Endometrial microvascular endothelial cells (primary cell): ENCODE results near the gene CCNA2. TPM values are rescaled to one million over a fixed set of nuclear protein-coding genes. Genes with fewer than 3 reads are reported as not detected.

Experiments
- in situ Hi-C: cut with HindIII; loops from 2 replicates; pipeline ENCODE4 v1.10.0; 2017; ENCODE audit warnings: low sequenced_read_pairs, low pct_unique_long_range_greater_than_20kb; ENCODE audit errors: inconsistent ontology term
- total RNA-seq: library from RNA; depleted of rRNA; stranded (reverse); fragments of >200 nt; gene quantifications from one replicate; pipeline ENCODE4 v1.2.3, GENCODE V29; 2015; ENCODE audit errors: inconsistent ontology term

The CCNA2 gene
- total RNA-seq, 1 donor from 2014 or later = 143 TPM

- in situ Hi-C loops = no loop called here
Observed at GRCh38 chr4:121814756-121815155, 8.9 kb downstream of the CCNA2 start.

GRCh38 chr4:121811122-121811521 lies 12.6 kb downstream of the CCNA2 start:
- in situ Hi-C loops = no loop called here

GRCh38 chr4:121806411-121806810 lies 17.3 kb downstream of the CCNA2 start:
- in situ Hi-C loops = no loop called here

- in situ Hi-C loops = no loop called here
Observed at GRCh38 chr4:121801715-121802075, 22.0 kb downstream of the CCNA2 start.

GRCh38 chr4:121800961-121801714 lies 22.5 kb downstream of the CCNA2 start, which contains the start of gene EXOSC9:
Gene EXOSC9, plus strand, starts transcription at chr4:121801323. Its CDS starts 102 bp downstream, at chr4:121801425.
- in situ Hi-C loops = no loop called here

- in situ Hi-C loops = no loop called here
Observed at GRCh38 chr4:121800638-121800960, 23.1 kb downstream of the CCNA2 start.

GRCh38 chr4:121799867-121800501 lies 23.7 kb downstream of the CCNA2 start:
- in situ Hi-C loops = no loop called here

GRCh38 chr4:121799208-121799823 lies 24.4 kb downstream of the CCNA2 start:
- in situ Hi-C loops = no loop called here

GRCh38 chr4:121796283-121796682 lies 27.4 kb downstream of the CCNA2 start:
- in situ Hi-C loops = no loop called here

GRCh38 chr4:121794505-121795188 lies 29.0 kb downstream of the CCNA2 start:
- in situ Hi-C loops = no loop called here

- in situ Hi-C loops = no loop called here
Observed at GRCh38 chr4:121792966-121793365, 30.7 kb downstream of the CCNA2 start.

- in situ Hi-C loops = no loop called here
Observed at GRCh38 chr4:121791481-121791880, 32.2 kb downstream of the CCNA2 start.

GRCh38 chr4:121790976-121791375 lies 32.7 kb downstream of the CCNA2 start:
- in situ Hi-C loops = no loop called here

- in situ Hi-C loops = loop anchor here (10.0 kb wide), 1 partner anchor 75 kb away; no protein-coding TSS in a partner anchor
Observed at GRCh38 chr4:121789960-121790829, 33.5 kb downstream of the CCNA2 start.

- in situ Hi-C loops = loop anchor here (10.0 kb wide), 1 partner anchor 75 kb away; no protein-coding TSS in a partner anchor
Observed at GRCh38 chr4:121789455-121789854, 34.2 kb downstream of the CCNA2 start.

- in situ Hi-C loops = loop anchor here (10.0 kb wide), 1 partner anchor 74 kb away; no protein-coding TSS in a partner anchor
Observed at GRCh38 chr4:121788896-121789295, 34.8 kb downstream of the CCNA2 start.

GRCh38 chr4:121786221-121786620 lies 37.5 kb downstream of the CCNA2 start:
- in situ Hi-C loops = loop anchor here (10.0 kb wide), 1 partner anchor 71 kb away; no protein-coding TSS in a partner anchor

- in situ Hi-C loops = loop anchor here (10.0 kb wide), 1 partner anchor 71 kb away; no protein-coding TSS in a partner anchor
Observed at GRCh38 chr4:121785479-121785878, 38.2 kb downstream of the CCNA2 start.
